ENCODE data around the gene SNAPC5.
"Not testable (repeated sequence)": the region's sequence is repeated elsewhere in the genome, so short reads cannot be mapped to it uniquely, and the experiment has no call there.

The SNAPC5 gene

GRCh38 chr15:66474963-66475362 is 22.6 kb downstream of the SNAPC5 start:
- ChIA-PET CTCF (interaction anchor here (1.0 to 9.9 kb wide), 7 partner anchors 9 to 32 kb away, joined by 3 to 63 read pairs (median 3); partner anchors contain the start of genes RPL4, SNAPC5 and ZWILCH), POLR2A (interaction anchor here (0.8 kb wide), 1 partner anchor 71 kb away, joined by 4 read pairs; no protein-coding TSS in a partner anchor)
- DNase-seq (ENCODE audit: extremely low spot score) = no peak
- TF ChIP-seq CTCF (IDR thresholded peaks at IDR 0.05; ENCODE audit: control extremely low read depth, extremely low read depth, low read depth, missing control alignments) = no peak

GRCh38 chr15:66474135-66474534 is 23.4 kb downstream of the SNAPC5 start:
- no peak for DNase-seq (ENCODE audit: extremely low spot score)
- ChIA-PET POLR2A (no interaction called here), CTCF (interaction anchor here (1.1 to 9.9 kb wide), 6 partner anchors 8 to 88 kb away, joined by 3 to 63 read pairs (median 3); partner anchors contain the start of genes RPL4, SNAPC5 and ZWILCH)
- no peak for TF ChIP-seq CTCF (IDR thresholded peaks at IDR 0.05; ENCODE audit: control extremely low read depth, extremely low read depth, low read depth, missing control alignments)

GRCh38 chr15:66472176-66472999 is 25.2 kb downstream of the SNAPC5 start:
- POLR2A ChIA-PET = interaction anchor here (0.5 to 1.8 kb wide), 7 partner anchors 10 to 1893 kb away, joined by 3 to 8 read pairs (median 5); partner anchors contain the start of gene SNAPC5
- peak; percentile 81 for DNase-seq (ENCODE audit: extremely low spot score)
- no peak for TF ChIP-seq CTCF (IDR thresholded peaks at IDR 0.05; ENCODE audit: control extremely low read depth, extremely low read depth, low read depth, missing control alignments)
- CTCF ChIA-PET = interaction anchor here (0.7 to 9.9 kb wide), 8 partner anchors 19 to 555 kb away, joined by 3 to 63 read pairs (median 5); partner anchors contain the start of genes MAP2K1 and SNAPC5

- DNase-seq (ENCODE audit: extremely low spot score) = not testable (repeated sequence)
- CTCF ChIA-PET = interaction anchor here (0.7 to 9.9 kb wide), 10 partner anchors 12 to 163 kb away, joined by 3 to 63 read pairs (median 4); partner anchors contain the start of gene SNAPC5
- POLR2A ChIA-PET = interaction anchor here (0.5 kb wide), 1 partner anchor 31 kb away, joined by 3 read pairs; no protein-coding TSS in a partner anchor
These were observed 26.7 kb downstream of the SNAPC5 start for GRCh38 chr15:66470825-66471224.

GRCh38 chr15:66467162-66468040 is 30.2 kb downstream of the SNAPC5 start:
- DNase-seq (ENCODE audit: extremely low spot score); POLR2A ChIA-PET: not testable (repeated sequence)
- CTCF ChIA-PET = interaction anchor here (1.1 to 2.1 kb wide), 3 partner anchors 26 to 81 kb away, joined by 3 to 8 read pairs (median 7); partner anchors contain the start of genes MAP2K1 and SNAPC5

- CTCF ChIA-PET = interaction anchor here (1.5 kb wide), 1 partner anchor 10 kb away, joined by 3 read pairs; no protein-coding TSS in a partner anchor
- DNase-seq (ENCODE audit: extremely low spot score); POLR2A ChIA-PET: not testable (repeated sequence)
These were observed 32.3 kb downstream of the SNAPC5 start for GRCh38 chr15:66465294-66465693.

- ChIA-PET POLR2A (no interaction called here), CTCF (interaction anchor here (0.9 kb wide), 1 partner anchor 12 kb away, joined by 3 read pairs; no protein-coding TSS in a partner anchor)
- no peak for DNase-seq (ENCODE audit: extremely low spot score)
- no peak for TF ChIP-seq CTCF (IDR thresholded peaks at IDR 0.05; ENCODE audit: control extremely low read depth, extremely low read depth, low read depth, missing control alignments)
These were observed 34.9 kb downstream of the SNAPC5 start for GRCh38 chr15:66462627-66463026.

Measured in GM10248 (cell line).